SK-N-SH (cell line): ENCODE results near the gene SPATA6. TPM values are rescaled to one million over a fixed set of nuclear protein-coding genes. Genes with fewer than 3 reads are reported as not detected.

Experiments
- CTCF ChIA-PET: fragments of 300-600, 350-600 bp; formaldehyde crosslinking; extraction: SDS; loops from one replicate; lab custom pipeline; 2021; lab: Yijun Ruan, JAX
- POLR2A ChIA-PET: fragments of 350-600 bp; sonication (Branson Sonifier 250); formaldehyde crosslinking; extraction: SDS; loops from one replicate; lab custom pipeline; 2020; ENCODE audit warnings: antibody characterized with exemption, inconsistent platforms; lab: Yijun Ruan, JAX
- DNase-seq: peaks from one replicate; pipeline ENCODE4 v3.0.0; 2012
- H2AFZ ChIP-seq: fragments of 200-600 bp; sonication (generic); 2 replicates; pipeline ENCODE4 v1.8.1; 2016; ENCODE audit warnings: antibody characterized with exemption, mild to moderate bottlenecking, low read depth
- H3F3A ChIP-seq: fragments of 200-600 bp; sonication (generic); replicated peaks from 2 replicates; pipeline ENCODE3; 2016; ENCODE audit warnings: antibody characterized with exemption, mild to moderate bottlenecking; ENCODE audit not compliant: insufficient read depth
- H3K27ac ChIP-seq, 2 experiments: fragments of 200-500 bp in 1 of 2; fragments of 200-600 bp in 1 of 2; sonication (Bioruptor generic) in 1 of 2; sonication (generic), shearing (Covaris generic) in 1 of 2; 2 replicates each; pipeline versions ENCODE4 v1.5.1 to v1.6.1; 2014 to 2016; ENCODE audit warnings: low read depth in 2 of 2, inconsistent platforms in 1 of 2, low read length in 1 of 2, mild to moderate bottlenecking in 1 of 2, mixed read lengths in 1 of 2
- H3K27me3 ChIP-seq: fragments of 200-600 bp; sonication (generic), shearing (Covaris generic); 2 replicates; pipeline ENCODE4 v1.6.1; 2016; ENCODE audit warnings: mixed run types; ENCODE audit not compliant: insufficient read depth
- H3K36me3 ChIP-seq, 2 experiments: fragments of 200-500 bp in 1 of 2; fragments of 200-600 bp in 1 of 2; sonication (Bioruptor generic) in 1 of 2; sonication (generic) in 1 of 2; replicated peaks in 1 of 2; 2 replicates each; pipeline versions ENCODE3 to v1.5.1; 2014 to 2016; ENCODE audit warnings: low read length in 1 of 2, mild to moderate bottlenecking in 1 of 2; ENCODE audit not compliant: insufficient read depth in 2 of 2, control insufficient read depth in 1 of 2
- H3K4me1 ChIP-seq, 2 experiments: fragments of 200-500 bp in 1 of 2; fragments of 200-600 bp in 1 of 2; sonication (Bioruptor generic) in 1 of 2; sonication (generic), shearing (Covaris generic) in 1 of 2; 2 replicates each; pipeline versions ENCODE4 v1.5.1 to v1.6.1; 2014 to 2016; ENCODE audit warnings: low read depth in 1 of 2, low read length in 1 of 2, mixed run types in 1 of 2; ENCODE audit not compliant: insufficient read depth in 2 of 2, control insufficient read depth in 1 of 2
- H3K4me2 ChIP-seq: fragments of 200-600 bp; sonication (generic), shearing (Covaris generic); 2 replicates; pipeline ENCODE4 v1.6.1; 2017; ENCODE audit warnings: mixed run types
- H3K4me3 ChIP-seq, 2 experiments: fragments of 200-500 bp in 1 of 2; fragments of 200-600 bp in 1 of 2; sonication (Bioruptor generic) in 1 of 2; sonication (generic), shearing (Covaris generic) in 1 of 2; 2 replicates each; pipeline versions ENCODE4 v1.5.1 to v1.8.1; 2014 to 2016; ENCODE audit warnings: low read depth in 2 of 2, inconsistent platforms in 1 of 2, low read length in 1 of 2, mild to moderate bottlenecking in 1 of 2, mixed read lengths in 1 of 2, moderate library complexity in 1 of 2
- H3K79me2 ChIP-seq: fragments of 200-600 bp; sonication (generic); 2 replicates; pipeline ENCODE4 v1.8.1; 2017; ENCODE audit warnings: mild to moderate bottlenecking; ENCODE audit not compliant: insufficient read depth
- H3K9ac ChIP-seq: fragments of 200-600 bp; sonication (generic); 2 replicates; pipeline ENCODE4 v1.6.1; 2017; ENCODE audit warnings: mixed run types
- H3K9me2 ChIP-seq: fragments of 200-600 bp; sonication (generic); 2 replicates; pipeline ENCODE4 v1.6.1; 2017; ENCODE audit warnings: mixed run types
- H3K9me3 ChIP-seq: fragments of 200-600 bp; sonication (generic); 2 replicates; pipeline ENCODE4 v1.6.1; 2017; ENCODE audit warnings: mixed run types, mild to moderate bottlenecking, moderate library complexity
- H4K20me1 ChIP-seq: fragments of 200-600 bp; sonication (generic); 2 replicates; pipeline ENCODE4 v1.6.1; 2017; ENCODE audit warnings: mild to moderate bottlenecking, mixed run types; ENCODE audit not compliant: insufficient read depth
- CTCF ChIP-seq: fragments of 200-600 bp; sonication (generic); IDR thresholded peaks from 2 replicates; pipeline ENCODE4 v1.6.1; 2017; ENCODE audit warnings: antibody characterized with exemption, mild to moderate bottlenecking, moderate library complexity
- EP300 ChIP-seq, 2 experiments: IDR thresholded peaks; 2 replicates each; pipeline versions ENCODE4 v1.4.0 to v1.6.1; 2012; ENCODE audit warnings: borderline replicate concordance in 1 of 2, low read depth in 1 of 2, low read length in 1 of 2
- EZH2phosphoT487 ChIP-seq: fragments of 200-600 bp; sonication (generic); IDR thresholded peaks from 2 replicates; pipeline ENCODE4 v1.6.1; 2017; ENCODE audit warnings: low read depth, mixed run types, mild to moderate bottlenecking, antibody characterized with exemption, moderate library complexity, borderline replicate concordance
- FOXJ3 ChIP-seq: sonication (generic); formaldehyde crosslinking; IDR thresholded peaks from 2 replicates; pipeline ENCODE4 v1.5.1; 2020; ENCODE audit warnings: mild to moderate bottlenecking, missing genetic modification reagents
- GATA2 ChIP-seq: sonication (generic); formaldehyde crosslinking; IDR thresholded peaks from 2 replicates; pipeline ENCODE4 v1.5.0; 2020; ENCODE audit warnings: mild to moderate bottlenecking, missing genetic modification reagents
- IRF3 ChIP-seq: fragments of 150-350 bp; IDR thresholded peaks from 2 replicates; pipeline ENCODE4 v1.6.1; 2016; ENCODE audit warnings: mild to moderate bottlenecking, low read depth, low read length
- MAX ChIP-seq: IDR thresholded peaks from 2 replicates; pipeline ENCODE4 v1.4.0; 2012; ENCODE audit warnings: low read depth
- NFIC ChIP-seq: IDR thresholded peaks from 2 replicates; pipeline ENCODE4 v1.4.0; 2012; ENCODE audit warnings: borderline replicate concordance
- PBX3 ChIP-seq: IDR thresholded peaks from 2 replicates; pipeline ENCODE4; 2012
- RAD21 ChIP-seq: IDR thresholded peaks from 2 replicates; pipeline ENCODE4 v1.6.1; 2012; ENCODE audit warnings: mild to moderate bottlenecking, low read length
- RCOR1 ChIP-seq: fragments of 150-350 bp; IDR thresholded peaks from 2 replicates; pipeline ENCODE4 v1.6.1; 2017; ENCODE audit warnings: antibody characterized with exemption, low read length
- REST ChIP-seq: IDR thresholded peaks from 2 replicates; pipeline ENCODE4 v1.6.1; 2012; ENCODE audit warnings: mild to moderate bottlenecking, low read depth, low read length, moderate library complexity
- TAF1 ChIP-seq: IDR thresholded peaks from 2 replicates; pipeline ENCODE4 v1.6.1; 2012; ENCODE audit warnings: low read depth, mild to moderate bottlenecking, low read length, moderate library complexity, borderline replicate concordance
- TCF12 ChIP-seq: IDR thresholded peaks from 2 replicates; pipeline ENCODE4 v1.4.0; 2012
- USF2 ChIP-seq: fragments of 150-350 bp; IDR thresholded peaks from 2 replicates; pipeline ENCODE4 v1.6.1; 2017; ENCODE audit warnings: antibody characterized with exemption, low read length, low read depth, borderline replicate concordance
- WGBS: methylation state at CpG from one replicate; pipeline ENCODE4 v1.1.6; 2017; ENCODE audit warnings: low lambda C conversion rate; 5-methylcytosine and 5-hydroxymethylcytosine counted together
- polyA plus RNA-seq, 3 experiments: library from polyadenylated mRNA; depleted of rRNA; stranded (reverse); fragments of >200 nt; gene quantifications; 2 replicates each; pipeline ENCODE4 v1.2.3, GENCODE V29; 2012

The SPATA6 gene
- polyA plus RNA-seq, 1 of the 3 experiments (the other 2 are of a cell fraction), result 2.4 TPM

GRCh38 chr1:48462716-48463302 is 9.2 kb downstream of the SPATA6 start (continued):
- TF ChIP-seq IRF3, result no peak

GRCh38 chr1:48450505-48450904 is 21.5 kb downstream of the SPATA6 start:
- no peak overlapping the region for H2AFZ ChIP-seq
- H3K9me3 ChIP-seq, result no peaks in the 10 kb centered on the region
- H3K9me2 ChIP-seq, result no peaks in the 10 kb centered on the region
- H3K4me2 ChIP-seq, result no peak overlapping the region
- H3F3A ChIP-seq, result no peaks in the 10 kb centered on the region
- POLR2A ChIA-PET, result no interaction called here
- no peak overlapping the region for H3K9ac ChIP-seq
- CTCF ChIA-PET, result interaction anchor here (0.6 to 2.1 kb wide), 9 partner anchors 10 to 116 kb away, joined by 3 to 7 read pairs (median 4); partner anchors contain the start of gene SPATA6
- no peak overlapping the region for H3K27ac ChIP-seq
- WGBS, result 100% methylated on average over 1 of the region's 1 CpG
- H3K27me3 ChIP-seq, result no peaks in the 10 kb centered on the region
- no peaks in the 10 kb centered on the region for H3K4me1 ChIP-seq
- peaks cover 2 to 5% of the 10 kb centered on the region in 2 experiments for H3K36me3 ChIP-seq
- TF ChIP-seq EP300 (IDR thresholded peaks at IDR 0.05; ENCODE audit: borderline replicate concordance in 1 of 2, low read depth in 1 of 2, low read length in 1 of 2) (no peak), RCOR1 (no peak), USF2 (no peak), GATA2 (no peak), CTCF (peak; percentile 29), RAD21 (peak; percentile 54)
- H3K79me2 ChIP-seq, result no peaks in the 10 kb centered on the region
- DNase-seq, result no peak
- no peaks in the 10 kb centered on the region for H4K20me1 ChIP-seq
- H3K4me3 ChIP-seq, result no peak overlapping the region

- Histone ChIP-seq H3K4me1 (no peaks in the 10 kb centered on the region), H3K27ac (no peak overlapping the region), H3K27me3 (no peaks in the 10 kb centered on the region), H3K36me3 (peaks cover 2 to 5% of the 10 kb centered on the region in 2 experiments), H3K9ac (no peak overlapping the region), H3K4me3 (no peak overlapping the region), H3K9me3 (no peaks in the 10 kb centered on the region), H3K9me2 (no peaks in the 10 kb centered on the region), H3F3A (no peaks in the 10 kb centered on the region), H3K4me2 (no peak overlapping the region), H3K79me2 (no peaks in the 10 kb centered on the region), H4K20me1 (no peaks in the 10 kb centered on the region), H2AFZ (no peak overlapping the region)
- ChIA-PET CTCF (interaction anchor here (1.1 to 1.3 kb wide), 3 partner anchors 49 to 246 kb away, joined by 3 to 4 read pairs (median 3); no protein-coding TSS in a partner anchor), POLR2A (no interaction called here)
- 95% methylated on average over 1 of the region's 1 CpG for whole genome bisulfite sequencing
- DNase-seq, result no peak
- no peak for TF ChIP-seq PBX3
- no peak for TF ChIP-seq NFIC
- TF ChIP-seq MAX, result no peak
- no peak for TF ChIP-seq RAD21
- TF ChIP-seq TCF12, result no peak
- no peak for TF ChIP-seq TAF1
- TF ChIP-seq RCOR1, result no peak
- TF ChIP-seq REST, result no peak
- no peak for TF ChIP-seq EZH2phosphoT487
- no peak for TF ChIP-seq FOXJ3
Measured at GRCh38 chr1:48448932-48449331, 23.1 kb downstream of the SPATA6 start.
